COLO668 (cell line): ENCODE measurements around the gene NDUFAF2.
"Not testable (repeated sequence)": the region's sequence is repeated elsewhere in the genome, so short reads cannot be mapped to it uniquely, and the experiment has no call there.

ENCODE experiments used
- DNase-seq: peaks from one replicate; lab custom pipeline; 2025; ENCODE audit not compliant: unreplicated experiment; lab: John Stamatoyannopoulos, UW

The NDUFAF2 gene, protein sequence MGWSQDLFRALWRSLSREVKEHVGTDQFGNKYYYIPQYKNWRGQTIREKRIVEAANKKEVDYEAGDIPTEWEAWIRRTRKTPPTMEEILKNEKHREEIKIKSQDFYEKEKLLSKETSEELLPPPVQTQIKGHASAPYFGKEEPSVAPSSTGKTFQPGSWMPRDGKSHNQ

DNA sequence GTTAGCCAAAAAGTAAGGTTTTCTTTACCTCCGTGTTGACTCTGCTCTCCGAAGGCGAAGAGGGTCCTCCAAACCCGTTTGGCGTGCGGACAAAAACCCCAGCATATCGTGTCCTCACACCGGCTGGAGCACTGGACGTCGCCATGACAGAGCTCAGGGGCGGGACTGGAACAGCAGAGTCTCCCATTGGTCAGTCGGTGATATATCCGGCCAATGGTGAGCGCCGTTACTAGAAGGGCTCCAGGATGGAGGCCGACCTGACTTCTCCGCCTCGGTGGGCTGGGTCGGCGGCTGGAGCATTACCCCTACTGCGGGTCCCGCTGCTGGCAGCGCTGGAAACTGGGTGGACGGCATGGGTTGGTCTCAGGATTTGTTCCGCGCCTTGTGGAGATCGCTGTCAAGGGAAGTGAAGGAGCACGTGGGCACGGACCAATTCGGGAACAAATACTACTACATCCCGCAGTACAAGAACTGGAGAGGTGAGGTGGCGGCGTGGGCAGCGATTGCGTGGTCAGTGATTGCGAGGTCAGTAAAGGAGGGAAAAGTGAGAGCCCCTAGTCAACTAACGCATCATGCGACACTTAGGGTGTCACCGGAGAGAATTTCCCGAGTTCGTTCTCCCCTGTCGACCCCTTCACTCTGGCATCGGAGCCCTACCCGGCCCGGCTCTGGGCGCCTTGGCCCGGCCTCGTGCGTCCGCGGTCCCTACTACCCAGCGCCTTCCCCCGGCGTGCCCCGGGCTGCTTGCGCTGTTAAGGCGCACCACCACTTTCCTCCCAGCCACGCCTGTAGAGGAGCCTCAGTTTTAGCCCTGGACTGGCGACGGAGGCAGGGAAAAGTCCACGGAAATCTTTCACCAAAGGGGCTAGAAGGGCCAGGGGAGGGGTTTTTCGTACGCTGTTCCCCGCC is at the start of gene NDUFAF2, which contains the start of gene ERCC8:
NDUFAF2 (plus strand) TSS at position 302 of the 909 bp plus-strand sequence; CDS start at position 353, 51 bp downstream.
ERCC8 (minus strand) TSS at position 167 of the 909 bp plus-strand sequence; CDS start at position 105, 62 bp downstream.
- peak; percentile 81 for DNase-seq

- DNase-seq, result no peak
Observed at GRCh38 chr5:60896991-60897390, 48.0 kb upstream of the NDUFAF2 start.

- DNase-seq, result no peak
Observed at GRCh38 chr5:60903356-60903755, 41.6 kb upstream of the NDUFAF2 start.

DNA sequence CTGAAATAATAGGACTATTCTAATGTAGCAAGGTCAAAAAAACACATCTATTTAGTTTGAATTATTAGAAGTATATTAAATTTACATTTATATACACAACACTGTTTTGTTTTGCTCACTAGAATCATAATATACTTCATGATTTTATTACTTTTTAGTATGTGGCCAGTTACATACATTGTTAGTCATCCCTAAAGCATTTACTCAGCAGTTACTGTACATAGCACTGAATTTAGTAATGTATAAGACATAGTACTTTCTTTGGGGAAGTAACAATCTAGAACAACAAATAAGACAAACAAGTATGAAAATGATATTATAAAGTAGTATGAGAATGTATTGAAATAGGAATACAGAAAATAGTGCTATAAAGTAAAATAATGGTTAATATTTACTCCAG is 28.4 kb upstream of the NDUFAF2 start:
- DNase-seq, result no peak

DNA sequence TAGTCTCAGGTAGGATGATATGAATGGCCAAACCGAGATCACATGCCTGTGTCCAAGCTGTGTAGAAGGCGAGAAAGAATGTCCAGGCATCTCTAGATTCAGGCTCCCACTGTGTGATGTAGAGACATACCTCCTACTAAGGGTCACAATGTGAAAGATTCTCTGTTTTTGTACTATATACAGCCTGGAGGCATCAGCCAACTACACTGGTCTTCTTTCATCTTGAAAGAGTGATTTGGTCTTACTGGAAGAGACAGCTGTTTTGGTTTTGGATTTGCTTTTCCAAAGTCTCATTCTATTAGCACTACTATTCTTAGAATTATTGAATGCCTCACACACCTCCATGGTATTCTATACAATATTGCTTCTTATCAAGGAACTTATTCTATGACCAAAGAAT is 26.5 kb upstream of the NDUFAF2 start:
- no peak for DNase-seq

DNA sequence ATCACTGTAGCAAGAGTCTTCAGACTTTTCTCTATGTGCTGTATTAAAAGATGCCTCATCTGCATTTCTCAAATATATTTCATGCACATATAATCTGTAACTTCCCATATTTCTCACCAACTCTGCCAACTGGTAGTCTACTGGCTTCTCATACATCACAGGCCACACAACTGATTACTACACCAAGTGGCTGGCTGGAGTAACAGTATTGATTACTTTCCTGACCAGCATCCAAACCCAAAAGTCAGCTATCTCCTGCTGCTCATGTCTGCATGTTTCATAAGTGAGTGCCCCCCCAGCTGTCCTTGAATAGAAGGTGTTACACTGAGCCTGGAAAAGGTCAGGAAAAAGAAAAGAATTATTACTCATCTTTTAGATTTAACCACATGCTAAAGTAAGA is 17.6 kb upstream of the NDUFAF2 start:
- DNase-seq, result no peak

- no peak for DNase-seq
Observed at GRCh38 chr5:60929024-60929423, 16.0 kb upstream of the NDUFAF2 start.

DNA sequence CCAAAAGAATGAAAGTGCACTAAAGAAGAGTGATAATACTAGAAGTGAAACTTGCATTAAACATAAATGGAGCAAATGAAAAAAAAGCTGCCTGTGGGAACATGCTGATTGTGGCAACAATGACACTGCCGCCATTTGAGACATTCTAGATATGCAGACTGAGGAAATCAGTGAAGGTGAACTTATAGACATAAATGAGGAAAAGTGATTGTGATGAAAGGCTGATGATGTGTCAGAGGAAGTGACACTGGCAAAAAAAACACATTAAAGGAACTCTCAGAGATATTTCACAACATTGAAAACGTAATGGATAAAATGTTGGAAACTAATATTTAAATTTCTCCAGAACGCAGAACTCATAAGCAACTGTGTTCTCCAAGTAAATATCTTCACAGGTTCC is 1.4 kb upstream of the NDUFAF2 start:
- no peak for DNase-seq

GRCh38 chr5:60945813-60946187 is 795 bp downstream of the NDUFAF2 start:
- peak; percentile 31 for DNase-seq

DNA sequence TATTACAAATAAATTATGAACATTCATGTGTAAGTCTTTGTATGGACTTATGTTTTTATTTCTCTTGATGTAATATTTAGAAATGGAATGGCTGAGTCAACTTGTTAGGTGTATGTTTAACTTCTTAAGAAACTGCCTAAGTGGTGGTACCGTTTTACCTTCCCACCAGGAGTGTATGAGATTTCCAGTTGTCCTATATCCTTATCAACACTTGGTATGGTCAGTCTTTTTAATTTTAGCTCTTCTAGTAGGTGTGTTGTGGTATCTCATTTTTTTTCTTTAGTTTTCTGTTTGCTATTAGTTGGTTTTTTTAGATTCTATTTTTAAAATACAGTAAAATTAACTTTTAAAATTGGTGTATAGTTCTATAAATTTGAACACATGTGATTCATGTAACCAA is 3.7 kb downstream of the NDUFAF2 start:
- no peak for DNase-seq

DNA sequence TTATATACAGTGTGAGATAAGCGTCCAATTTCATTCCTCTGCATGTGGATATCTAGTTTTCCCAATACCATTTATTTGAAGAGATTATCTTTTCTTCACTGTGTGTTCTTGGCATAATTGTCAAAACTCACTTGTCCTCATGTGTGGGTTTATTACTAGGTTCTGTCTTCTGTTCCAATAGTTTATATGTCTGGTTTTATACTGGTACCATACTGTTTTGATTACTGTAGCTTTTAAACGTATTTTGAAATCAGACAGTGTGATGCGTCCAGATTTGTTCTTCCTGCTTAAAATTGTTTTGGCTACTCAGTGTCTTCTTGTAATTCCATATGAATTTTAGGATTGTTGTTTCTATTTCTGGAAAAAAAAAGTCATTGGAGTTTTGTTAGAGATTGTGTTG is 10.2 kb downstream of the NDUFAF2 start:
- no peak for DNase-seq

DNA sequence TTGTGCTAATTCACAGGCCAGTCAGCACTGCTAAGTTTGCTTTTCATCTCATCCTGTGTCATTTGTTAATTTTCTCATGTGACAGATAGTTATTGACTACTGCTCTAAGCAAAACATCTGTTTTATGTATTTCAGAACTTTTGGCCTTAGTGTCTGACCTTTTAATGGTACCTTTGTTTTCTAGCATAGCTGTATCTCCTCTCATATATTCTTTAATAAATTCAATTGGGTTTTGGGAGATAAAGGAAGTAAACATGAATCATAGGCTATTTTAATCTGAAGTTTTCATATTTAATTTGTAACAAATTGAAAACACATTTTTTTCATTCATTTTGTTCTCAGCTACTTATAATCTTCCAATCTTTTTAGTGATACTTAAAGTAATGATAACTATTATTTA is 13.1 kb downstream of the NDUFAF2 start:
- no peak for DNase-seq

GRCh38 chr5:60958712-60959111 is 13.7 kb downstream of the NDUFAF2 start:
- DNase-seq, result no peak

DNA sequence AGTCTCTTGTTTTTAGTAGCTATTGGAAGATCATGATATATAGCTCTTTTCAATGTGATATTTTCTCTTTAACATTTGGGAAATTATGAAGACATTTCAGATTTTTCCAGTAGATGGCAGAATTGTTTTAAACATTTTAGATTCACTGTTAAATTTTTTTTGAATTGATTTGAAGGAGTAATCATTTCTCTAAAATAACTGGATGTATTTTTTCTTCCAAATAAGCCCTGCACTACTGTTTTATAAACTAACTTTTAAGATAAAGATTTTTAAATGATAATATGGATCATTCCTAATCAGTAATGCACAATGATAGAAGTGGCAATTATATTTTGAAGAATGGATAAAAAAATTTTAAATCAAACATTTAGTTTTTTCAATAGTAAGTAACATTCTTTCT is 14.2 kb downstream of the NDUFAF2 start:
- DNase-seq, result no peak

DNA sequence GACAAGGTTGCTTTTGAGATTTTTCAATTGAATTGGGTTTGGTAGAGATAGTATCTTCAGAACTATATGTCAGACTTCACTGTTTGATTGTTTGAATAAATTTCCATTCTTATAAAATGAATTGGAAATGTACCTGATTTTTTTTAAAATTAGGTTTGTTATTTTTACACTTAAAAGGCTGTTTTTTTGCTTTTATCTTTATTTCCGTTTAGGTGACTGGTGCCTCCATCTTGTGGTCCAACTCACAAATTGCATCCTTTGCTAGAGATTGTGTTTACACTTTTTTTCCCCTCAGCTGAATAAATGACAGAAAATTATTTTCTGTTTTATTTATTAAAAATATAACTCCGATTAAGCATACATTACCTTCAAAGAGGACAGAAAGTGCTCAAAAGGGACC is 15.6 kb downstream of the NDUFAF2 start:
- DNase-seq, result no peak

GRCh38 chr5:60961685-60962084 is 16.7 kb downstream of the NDUFAF2 start:
- no peak for DNase-seq

DNA sequence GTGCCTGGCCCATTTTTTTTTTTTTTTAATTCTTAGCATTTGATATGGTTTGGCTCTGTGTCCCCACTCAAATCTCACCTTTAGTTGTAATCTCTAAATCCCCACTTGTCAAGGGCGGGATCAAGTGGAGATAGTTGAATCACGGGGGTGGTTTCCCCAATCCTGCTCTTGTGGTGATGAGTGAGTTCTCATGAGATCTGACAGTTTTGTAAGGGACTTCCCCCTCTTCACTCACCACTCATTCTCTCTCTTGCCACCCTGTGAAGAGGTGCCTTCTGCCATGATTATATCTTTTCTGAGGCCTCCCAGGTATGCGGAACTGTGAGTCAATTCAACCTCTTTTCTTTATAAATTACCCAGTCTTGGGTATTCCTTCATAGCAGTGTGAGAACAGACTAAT is 27.2 kb downstream of the NDUFAF2 start:
- DNase-seq, result no peak

DNA sequence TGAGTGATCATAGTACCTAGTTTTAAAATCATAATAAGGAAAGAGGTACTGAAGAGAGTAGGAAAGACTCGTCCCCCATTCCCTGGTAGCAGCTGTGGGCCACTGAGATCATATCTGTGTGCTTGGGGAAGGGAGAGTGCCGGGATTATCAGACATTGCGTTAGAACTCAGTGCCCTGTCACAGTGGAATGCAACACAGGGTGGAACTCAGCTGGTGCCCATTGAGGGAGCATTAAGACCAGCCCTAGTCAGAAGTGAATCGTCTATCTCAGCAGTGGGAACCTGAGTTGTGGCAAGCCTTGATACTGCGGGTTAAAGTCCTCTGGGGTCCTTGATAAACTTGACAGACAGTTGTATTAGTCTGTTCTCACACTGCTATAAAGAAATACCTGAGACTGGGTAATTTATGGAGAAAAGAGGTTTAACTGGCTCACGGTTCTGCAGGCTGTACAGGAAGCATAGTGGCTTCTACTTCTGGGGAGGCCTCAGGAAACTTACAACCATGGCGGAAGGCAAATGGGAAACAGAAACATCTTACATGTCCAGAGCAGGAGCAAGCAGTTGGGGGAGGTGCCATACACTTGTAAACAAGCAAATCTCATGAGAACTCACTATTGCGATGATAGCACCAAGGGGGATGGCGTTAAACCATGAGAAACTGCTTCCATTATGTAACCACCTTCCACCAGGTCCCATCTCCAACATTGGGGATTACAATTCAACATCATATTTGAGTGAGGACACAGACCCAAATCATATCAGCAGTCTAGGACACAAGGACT is 33.1 kb downstream of the NDUFAF2 start:
- DNase-seq, result no peak

DNA sequence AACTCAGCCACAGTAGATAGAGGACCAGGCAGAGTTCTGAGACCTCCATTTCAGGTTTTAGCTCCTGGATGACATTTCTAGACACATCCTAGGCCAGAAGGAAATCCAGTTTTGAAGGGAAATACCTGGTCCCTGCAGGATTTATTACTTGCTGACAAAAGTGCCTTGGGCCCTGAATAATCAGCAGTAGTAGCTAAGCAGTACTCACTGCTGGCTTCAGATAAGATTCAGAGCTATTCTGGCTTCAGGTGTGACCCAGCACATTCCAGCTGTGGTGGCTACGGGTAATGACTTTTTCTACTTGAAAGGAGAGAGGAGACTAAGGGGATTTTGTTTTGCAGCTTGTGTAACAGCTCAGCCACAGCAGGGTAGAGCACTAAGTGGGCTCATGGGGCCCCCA is 34.0 kb downstream of the NDUFAF2 start:
- no peak for DNase-seq

DNA sequence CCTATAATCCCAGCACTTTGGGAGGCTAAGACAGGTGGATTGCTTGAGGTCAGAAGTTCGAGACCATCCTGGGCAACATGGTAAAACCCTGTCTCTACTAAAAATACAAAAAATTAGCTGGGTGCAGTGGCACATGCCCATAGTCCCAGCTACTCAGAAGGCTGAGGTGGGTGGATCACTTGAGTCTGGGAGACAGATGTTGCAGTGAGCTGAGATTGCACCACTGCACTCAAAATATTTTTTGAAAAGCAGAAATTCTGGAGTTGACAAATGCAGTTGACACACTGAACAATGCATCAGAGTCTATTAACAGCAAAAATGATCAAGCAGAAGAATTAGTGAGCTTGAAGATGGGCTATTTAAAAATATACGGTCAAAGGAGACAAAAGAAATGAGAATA is 35.5 kb downstream of the NDUFAF2 start:
- no peak for DNase-seq

DNA sequence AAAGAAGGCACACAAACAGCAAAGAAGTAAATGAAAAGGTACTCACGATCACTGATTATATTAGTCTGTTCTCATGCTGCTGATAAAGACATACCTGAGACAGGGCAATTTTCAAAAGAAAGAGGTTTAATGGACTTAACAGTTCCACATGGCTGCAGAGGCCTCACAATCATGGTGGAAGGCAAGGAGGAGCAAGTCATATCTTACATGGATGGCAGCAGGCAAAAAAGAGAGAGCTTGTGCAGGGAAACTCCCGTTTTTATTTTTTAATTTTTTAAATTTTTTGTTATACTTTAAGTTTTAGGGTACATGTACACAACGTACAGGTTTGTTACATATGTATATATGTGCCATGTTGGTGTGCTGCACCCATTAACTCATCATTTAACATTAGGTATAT is 37.1 kb downstream of the NDUFAF2 start:
- not testable (repeated sequence) for DNase-seq

GRCh38 chr5:60989790-60990189 is 44.8 kb downstream of the NDUFAF2 start:
- DNase-seq, result no peak
